ENCODE results near the gene MAN2A1. TPM values are rescaled to one million over a fixed set of nuclear protein-coding genes. Genes with fewer than 3 reads are reported as not detected.

MAN2A1 gene
- polyA plus RNA-seq, 1 donor from 2014 or later = 5.7 TPM

- no peak overlapping the region for H3K27ac ChIP-seq (ENCODE audit: low read length)
- no peaks in the 10 kb centered on the region for H3K79me2 ChIP-seq (replicated peaks; ENCODE audit: insufficient read depth, low read length)
Observed at GRCh38 chr5:109755761-109756160, 66.0 kb downstream of the MAN2A1 start.

GRCh38 chr5:109756543-109757185 lies 66.9 kb downstream of the MAN2A1 start:
- Histone ChIP-seq H3K4me2 (ENCODE audit: low read length) (no peak overlapping the region), H3K79me2 (replicated peaks; ENCODE audit: insufficient read depth, low read length) (no peaks in the 10 kb centered on the region), H3K9me3 (ENCODE audit: low read length) (no peaks in the 10 kb centered on the region), H3K36me3 (ENCODE audit: insufficient read depth, low read length) (no peaks in the 10 kb centered on the region), H2AFZ (ENCODE audit: low read depth, low read length) (no peak overlapping the region), H3K27ac (ENCODE audit: low read length) (no peak overlapping the region), H4K20me1 (ENCODE audit: insufficient read depth) (no peaks in the 10 kb centered on the region), H3F3A (ENCODE audit: insufficient read depth, low read length, poor library complexity, severe bottlenecking) (no peaks in the 10 kb centered on the region), H3K4me3 (ENCODE audit: low read length) (no peak overlapping the region), H3K27me3 (ENCODE audit: insufficient read depth, low read depth, low read length) (no peaks in the 10 kb centered on the region), H3K9me2 (ENCODE audit: insufficient read depth, low read length) (no peaks in the 10 kb centered on the region), H3K9ac (ENCODE audit: low read length) (no peak overlapping the region)
- TF ChIP-seq REST (IDR thresholded peaks at IDR 0.05; ENCODE audit: borderline replicate concordance) (no peak), TAF1 (IDR thresholded peaks at IDR 0.05; ENCODE audit: low read depth) (no peak), CTCF (IDR thresholded peaks at IDR 0.05; ENCODE audit: poor library complexity, severe bottlenecking) (no peak), EP300 (conservative IDR thresholded peaks at IDR 0.05; ENCODE audit: poor library complexity, severe bottlenecking) (no peak)

More at GRCh38 chr5:109755761-109756160, 66.0 kb downstream of the MAN2A1 start:
- no peaks in the 10 kb centered on the region for H3F3A ChIP-seq (ENCODE audit: insufficient read depth, low read length, poor library complexity, severe bottlenecking)
- H3K4me2 ChIP-seq (ENCODE audit: low read length) = no peak overlapping the region
- H3K9me2 ChIP-seq (ENCODE audit: insufficient read depth, low read length) = no peaks in the 10 kb centered on the region
- H3K4me3 ChIP-seq (ENCODE audit: low read length) = no peak overlapping the region
- no peak overlapping the region for H2AFZ ChIP-seq (ENCODE audit: low read depth, low read length)
- no peaks in the 10 kb centered on the region for H3K36me3 ChIP-seq (ENCODE audit: insufficient read depth, low read length)
- H3K9me3 ChIP-seq (ENCODE audit: low read length) = no peaks in the 10 kb centered on the region
- no peak for TF ChIP-seq RAD21 (conservative IDR thresholded peaks at IDR 0.05)
- no peak for TF ChIP-seq EP300 (conservative IDR thresholded peaks at IDR 0.05; ENCODE audit: poor library complexity, severe bottlenecking)
- no peak for TF ChIP-seq SMC3 (conservative IDR thresholded peaks at IDR 0.05; ENCODE audit: poor library complexity)
- TF ChIP-seq POLR2AphosphoS5 (IDR thresholded peaks at IDR 0.05) = no peak
- H3K27me3 ChIP-seq (ENCODE audit: insufficient read depth, low read depth, low read length) = no peaks in the 10 kb centered on the region
- no peak overlapping the region for H3K9ac ChIP-seq (ENCODE audit: low read length)
- no peaks in the 10 kb centered on the region for H4K20me1 ChIP-seq (ENCODE audit: insufficient read depth)

GRCh38 chr5:109757490-109757889 lies 67.8 kb downstream of the MAN2A1 start:
- H3K9me2 ChIP-seq (ENCODE audit: insufficient read depth, low read length) = no peaks in the 10 kb centered on the region
- no peak overlapping the region for H3K27ac ChIP-seq (ENCODE audit: low read length)
- no peak overlapping the region for H3K9ac ChIP-seq (ENCODE audit: low read length)
- H2AFZ ChIP-seq (ENCODE audit: low read depth, low read length) = no peak overlapping the region
- no peak overlapping the region for H3K4me3 ChIP-seq (ENCODE audit: low read length)
- no peak for TF ChIP-seq SMC3 (conservative IDR thresholded peaks at IDR 0.05; ENCODE audit: poor library complexity)
- TF ChIP-seq MXI1 (conservative IDR thresholded peaks at IDR 0.05; ENCODE audit: poor library complexity, severe bottlenecking) = no peak
- no peak for TF ChIP-seq TAF1 (IDR thresholded peaks at IDR 0.05; ENCODE audit: low read depth)
- TF ChIP-seq EZH2 (IDR thresholded peaks at IDR 0.05; ENCODE audit: borderline replicate concordance, insufficient read depth, low read length, poor library complexity, severe bottlenecking) = no peak
- TF ChIP-seq REST (IDR thresholded peaks at IDR 0.05; ENCODE audit: borderline replicate concordance) = no peak
- TF ChIP-seq RAD21 (conservative IDR thresholded peaks at IDR 0.05) = no peak
- no peak for TF ChIP-seq EP300 (conservative IDR thresholded peaks at IDR 0.05; ENCODE audit: poor library complexity, severe bottlenecking)
- TF ChIP-seq CTCF (IDR thresholded peaks at IDR 0.05; ENCODE audit: poor library complexity, severe bottlenecking) = no peak
- no peak for TF ChIP-seq POLR2AphosphoS5 (IDR thresholded peaks at IDR 0.05)
- no peaks in the 10 kb centered on the region for H3K36me3 ChIP-seq (ENCODE audit: insufficient read depth, low read length)
- H4K20me1 ChIP-seq (ENCODE audit: insufficient read depth) = no peaks in the 10 kb centered on the region
- no peaks in the 10 kb centered on the region for H3K9me3 ChIP-seq (ENCODE audit: low read length)
- no peaks in the 10 kb centered on the region for H3F3A ChIP-seq (ENCODE audit: insufficient read depth, low read length, poor library complexity, severe bottlenecking)
- H3K27me3 ChIP-seq (ENCODE audit: insufficient read depth, low read depth, low read length) = no peaks in the 10 kb centered on the region
- no peak overlapping the region for H3K4me2 ChIP-seq (ENCODE audit: low read length)
- H3K79me2 ChIP-seq (replicated peaks; ENCODE audit: insufficient read depth, low read length) = no peaks in the 10 kb centered on the region

All from neural cell (in vitro differentiated cells).